SK-N-SH treated with all-trans-retinoic acid at 6 μM for 48 hours (cell line): Measurements from ENCODE around the gene TMED8.

ENCODE experiments used
- ATAC-seq: fragments of 200-7000 bp; cut with Tn5 transposase; 3 replicates; pipeline ENCODE4 v1.9.1; 2020; ENCODE audit warnings: mild to moderate bottlenecking, moderate library complexity
- ARNTL ChIP-seq: fragments of 450-650 bp; formaldehyde crosslinking; IDR thresholded peaks from 2 replicates; pipeline ENCODE4 v1.5.0; 2020; ENCODE audit warnings: low read depth, mild to moderate bottlenecking, moderate library complexity, borderline replicate concordance
- BACH2 ChIP-seq: fragments of 250-450 bp; sonication (Bioruptor Pico); IDR thresholded peaks from 2 replicates; pipeline ENCODE4 v1.9.0; 2021; ENCODE audit warnings: mild to moderate bottlenecking, borderline replicate concordance
- CSDC2 ChIP-seq: fragments of 250-450 bp; sonication (Bioruptor Pico); IDR thresholded peaks from 2 replicates; pipeline ENCODE4 v1.5.0; 2020; ENCODE audit warnings: mild to moderate bottlenecking, moderate library complexity
- ESRRG ChIP-seq: fragments of 250-450 bp; sonication (Bioruptor Pico); IDR thresholded peaks from 2 replicates; pipeline ENCODE4 v1.6.1; 2021; ENCODE audit warnings: mild to moderate bottlenecking
- GLIS3 ChIP-seq: fragments of 250-450 bp; sonication (Bioruptor Pico); IDR thresholded peaks from 2 replicates; pipeline ENCODE4 v1.5.0; 2020; ENCODE audit warnings: mild to moderate bottlenecking, moderate library complexity
- ISL1 ChIP-seq: fragments of 250-450 bp; sonication (Bioruptor Pico); IDR thresholded peaks from 2 replicates; pipeline ENCODE4 v2.1.2; 2022; ENCODE audit warnings: mild to moderate bottlenecking, moderate library complexity
- OSR1 ChIP-seq: fragments of 250-450 bp; sonication (Bioruptor Pico); IDR thresholded peaks from 2 replicates; pipeline ENCODE4 v1.8.0; 2022; ENCODE audit warnings: moderate library complexity, mild to moderate bottlenecking, inconsistent platforms
- PPARA ChIP-seq: fragments of 250-450 bp; sonication (Bioruptor Pico); IDR thresholded peaks from 2 replicates; pipeline ENCODE4 v1.5.0; 2020; ENCODE audit warnings: mild to moderate bottlenecking, borderline replicate concordance
- RARB ChIP-seq: fragments of 250-450 bp; sonication (Bioruptor Pico); IDR thresholded peaks from 2 replicates; pipeline ENCODE4 v1.8.0; 2021; ENCODE audit warnings: mild to moderate bottlenecking, moderate library complexity
- SNAI2 ChIP-seq: fragments of 250-450 bp; sonication (Bioruptor Pico); IDR thresholded peaks from 2 replicates; pipeline ENCODE4 v1.5.0; 2020; ENCODE audit warnings: mild to moderate bottlenecking, moderate library complexity
- TCF4 ChIP-seq: fragments of 250-450 bp; sonication (Bioruptor Pico); IDR thresholded peaks from 2 replicates; pipeline ENCODE4 v1.8.0; 2021; ENCODE audit warnings: mild to moderate bottlenecking, moderate library complexity, borderline replicate concordance
- TOX ChIP-seq: fragments of 250-450 bp; sonication (Bioruptor Pico); IDR thresholded peaks from 2 replicates; pipeline ENCODE4 v1.8.0; 2021; ENCODE audit warnings: mild to moderate bottlenecking, moderate library complexity, borderline replicate concordance
- ZC3H10 ChIP-seq: fragments of 250-450 bp; sonication (Bioruptor Pico); IDR thresholded peaks from 2 replicates; pipeline ENCODE4 v1.5.1; 2021; ENCODE audit warnings: mild to moderate bottlenecking, moderate library complexity
- ZFP30 ChIP-seq: fragments of 450-650 bp; formaldehyde crosslinking; IDR thresholded peaks from 2 replicates; pipeline ENCODE4 v1.5.0; 2022; ENCODE audit warnings: mild to moderate bottlenecking, moderate library complexity
- ZNF565 ChIP-seq: fragments of 450-650 bp; formaldehyde crosslinking; conservative IDR thresholded peaks from 2 replicates; pipeline ENCODE4 v1.5.0; 2020; ENCODE audit warnings: low read depth, mild to moderate bottlenecking, moderate library complexity
- ZNF70 ChIP-seq: fragments of 450-650 bp; formaldehyde crosslinking; IDR thresholded peaks from 2 replicates; pipeline ENCODE4 v1.5.0; 2020; ENCODE audit warnings: mild to moderate bottlenecking, moderate library complexity
- ZNF8 ChIP-seq: fragments of 450-650 bp; formaldehyde crosslinking; IDR thresholded peaks from 2 replicates; pipeline ENCODE4 v1.5.0; 2020; ENCODE audit warnings: mild to moderate bottlenecking, moderate library complexity
- TF ChIP-seq, protein P1 (sequence below): fragments of 250-450 bp; sonication (Bioruptor Pico); IDR thresholded peaks from 2 replicates; pipeline ENCODE4 v1.8.0; 2020; ENCODE audit warnings: mild to moderate bottlenecking, moderate library complexity, borderline replicate concordance
- TF ChIP-seq, protein P2 (sequence below): fragments of 250-450 bp; sonication (Bioruptor Pico); IDR thresholded peaks from 2 replicates; pipeline ENCODE4 v1.8.0; 2021; ENCODE audit warnings: low read depth, mild to moderate bottlenecking, moderate library complexity, borderline replicate concordance
- TF ChIP-seq, protein P3 (sequence below): fragments of 250-450 bp; sonication (Bioruptor Pico); IDR thresholded peaks from 2 replicates; pipeline ENCODE4 v1.5.1; 2021; ENCODE audit warnings: mild to moderate bottlenecking, moderate library complexity
- TF ChIP-seq, protein P4 (sequence below): fragments of 250-450 bp; sonication (Bioruptor Pico); IDR thresholded peaks from 2 replicates; pipeline ENCODE4 v1.5.0; 2020; ENCODE audit warnings: mild to moderate bottlenecking, moderate library complexity
- TF ChIP-seq, protein P5 (sequence below): fragments of 250-450 bp; sonication (Bioruptor Pico); IDR thresholded peaks from 2 replicates; pipeline ENCODE4 v1.5.1; 2020; ENCODE audit warnings: low read depth, mild to moderate bottlenecking, moderate library complexity

The TMED8 gene

DNA sequence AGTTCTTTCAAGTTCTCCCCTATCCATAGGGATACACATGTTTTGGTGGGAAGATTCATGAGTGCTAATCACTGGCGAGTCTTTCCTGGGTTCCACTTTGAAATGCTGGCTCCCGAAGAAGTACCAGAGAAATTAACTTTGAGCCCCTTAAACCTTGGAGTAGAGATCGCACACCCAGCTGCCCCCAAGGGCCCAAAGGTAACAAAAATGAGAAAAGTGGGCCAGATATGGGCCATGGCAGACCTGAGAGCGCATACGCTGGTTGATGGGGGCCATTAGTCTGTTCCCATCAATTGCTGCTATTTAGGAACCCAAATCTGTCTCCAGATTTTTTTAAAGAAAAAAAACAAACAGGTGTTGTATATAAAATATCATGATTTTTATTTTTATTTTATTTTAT is 53.9 kb downstream of the TMED8 start:
- ATAC-seq, result no peak
- TF ChIP-seq PPARA (CRISPR knock-in tag), result no peak
- no peak for TF ChIP-seq ZFP30 (CRISPR knock-in tag)
- TF ChIP-seq ZNF565 (CRISPR knock-in tag), result no peak
- no peak for TF ChIP-seq ARNTL
- TF ChIP-seq, protein P1, sequence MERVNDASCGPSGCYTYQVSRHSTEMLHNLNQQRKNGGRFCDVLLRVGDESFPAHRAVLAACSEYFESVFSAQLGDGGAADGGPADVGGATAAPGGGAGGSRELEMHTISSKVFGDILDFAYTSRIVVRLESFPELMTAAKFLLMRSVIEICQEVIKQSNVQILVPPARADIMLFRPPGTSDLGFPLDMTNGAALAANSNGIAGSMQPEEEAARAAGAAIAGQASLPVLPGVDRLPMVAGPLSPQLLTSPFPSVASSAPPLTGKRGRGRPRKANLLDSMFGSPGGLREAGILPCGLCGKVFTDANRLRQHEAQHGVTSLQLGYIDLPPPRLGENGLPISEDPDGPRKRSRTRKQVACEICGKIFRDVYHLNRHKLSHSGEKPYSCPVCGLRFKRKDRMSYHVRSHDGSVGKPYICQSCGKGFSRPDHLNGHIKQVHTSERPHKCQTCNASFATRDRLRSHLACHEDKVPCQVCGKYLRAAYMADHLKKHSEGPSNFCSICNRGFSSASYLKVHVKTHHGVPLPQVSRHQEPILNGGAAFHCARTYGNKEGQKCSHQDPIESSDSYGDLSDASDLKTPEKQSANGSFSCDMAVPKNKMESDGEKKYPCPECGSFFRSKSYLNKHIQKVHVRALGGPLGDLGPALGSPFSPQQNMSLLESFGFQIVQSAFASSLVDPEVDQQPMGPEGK (CRISPR knock-in tag), result no peak
- TF ChIP-seq GLIS3 (CRISPR knock-in tag), result no peak
- TF ChIP-seq SNAI2, result no peak
- TF ChIP-seq, protein P2, sequence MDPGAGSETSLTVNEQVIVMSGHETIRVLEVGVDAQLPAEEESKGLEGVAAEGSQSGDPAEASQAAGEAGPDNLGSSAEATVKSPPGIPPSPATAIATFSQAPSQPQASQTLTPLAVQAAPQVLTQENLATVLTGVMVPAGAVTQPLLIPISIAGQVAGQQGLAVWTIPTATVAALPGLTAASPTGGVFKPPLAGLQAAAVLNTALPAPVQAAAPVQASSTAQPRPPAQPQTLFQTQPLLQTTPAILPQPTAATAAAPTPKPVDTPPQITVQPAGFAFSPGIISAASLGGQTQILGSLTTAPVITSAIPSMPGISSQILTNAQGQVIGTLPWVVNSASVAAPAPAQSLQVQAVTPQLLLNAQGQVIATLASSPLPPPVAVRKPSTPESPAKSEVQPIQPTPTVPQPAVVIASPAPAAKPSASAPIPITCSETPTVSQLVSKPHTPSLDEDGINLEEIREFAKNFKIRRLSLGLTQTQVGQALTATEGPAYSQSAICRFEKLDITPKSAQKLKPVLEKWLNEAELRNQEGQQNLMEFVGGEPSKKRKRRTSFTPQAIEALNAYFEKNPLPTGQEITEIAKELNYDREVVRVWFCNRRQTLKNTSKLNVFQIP (CRISPR knock-in tag), result no peak
- no peak for TF ChIP-seq CSDC2 (CRISPR knock-in tag)
- TF ChIP-seq TCF4 (CRISPR knock-in tag), result no peak
- no peak for TF ChIP-seq TOX (CRISPR knock-in tag)
- TF ChIP-seq ESRRG (CRISPR knock-in tag), result no peak
- no peak for TF ChIP-seq ZC3H10 (CRISPR knock-in tag)
- no peak for TF ChIP-seq ISL1 (CRISPR knock-in tag)
- no peak for TF ChIP-seq ZNF8 (CRISPR knock-in tag)
- TF ChIP-seq RARB (CRISPR knock-in tag), result no peak
- TF ChIP-seq, protein P3, sequence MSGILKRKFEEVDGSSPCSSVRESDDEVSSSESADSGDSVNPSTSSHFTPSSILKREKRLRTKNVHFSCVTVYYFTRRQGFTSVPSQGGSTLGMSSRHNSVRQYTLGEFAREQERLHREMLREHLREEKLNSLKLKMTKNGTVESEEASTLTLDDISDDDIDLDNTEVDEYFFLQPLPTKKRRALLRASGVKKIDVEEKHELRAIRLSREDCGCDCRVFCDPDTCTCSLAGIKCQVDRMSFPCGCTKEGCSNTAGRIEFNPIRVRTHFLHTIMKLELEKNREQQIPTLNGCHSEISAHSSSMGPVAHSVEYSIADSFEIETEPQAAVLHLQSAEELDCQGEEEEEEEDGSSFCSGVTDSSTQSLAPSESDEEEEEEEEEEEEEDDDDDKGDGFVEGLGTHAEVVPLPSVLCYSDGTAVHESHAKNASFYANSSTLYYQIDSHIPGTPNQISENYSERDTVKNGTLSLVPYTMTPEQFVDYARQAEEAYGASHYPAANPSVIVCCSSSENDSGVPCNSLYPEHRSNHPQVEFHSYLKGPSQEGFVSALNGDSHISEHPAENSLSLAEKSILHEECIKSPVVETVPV (CRISPR knock-in tag), result no peak
- no peak for TF ChIP-seq OSR1
- TF ChIP-seq, protein P4, sequence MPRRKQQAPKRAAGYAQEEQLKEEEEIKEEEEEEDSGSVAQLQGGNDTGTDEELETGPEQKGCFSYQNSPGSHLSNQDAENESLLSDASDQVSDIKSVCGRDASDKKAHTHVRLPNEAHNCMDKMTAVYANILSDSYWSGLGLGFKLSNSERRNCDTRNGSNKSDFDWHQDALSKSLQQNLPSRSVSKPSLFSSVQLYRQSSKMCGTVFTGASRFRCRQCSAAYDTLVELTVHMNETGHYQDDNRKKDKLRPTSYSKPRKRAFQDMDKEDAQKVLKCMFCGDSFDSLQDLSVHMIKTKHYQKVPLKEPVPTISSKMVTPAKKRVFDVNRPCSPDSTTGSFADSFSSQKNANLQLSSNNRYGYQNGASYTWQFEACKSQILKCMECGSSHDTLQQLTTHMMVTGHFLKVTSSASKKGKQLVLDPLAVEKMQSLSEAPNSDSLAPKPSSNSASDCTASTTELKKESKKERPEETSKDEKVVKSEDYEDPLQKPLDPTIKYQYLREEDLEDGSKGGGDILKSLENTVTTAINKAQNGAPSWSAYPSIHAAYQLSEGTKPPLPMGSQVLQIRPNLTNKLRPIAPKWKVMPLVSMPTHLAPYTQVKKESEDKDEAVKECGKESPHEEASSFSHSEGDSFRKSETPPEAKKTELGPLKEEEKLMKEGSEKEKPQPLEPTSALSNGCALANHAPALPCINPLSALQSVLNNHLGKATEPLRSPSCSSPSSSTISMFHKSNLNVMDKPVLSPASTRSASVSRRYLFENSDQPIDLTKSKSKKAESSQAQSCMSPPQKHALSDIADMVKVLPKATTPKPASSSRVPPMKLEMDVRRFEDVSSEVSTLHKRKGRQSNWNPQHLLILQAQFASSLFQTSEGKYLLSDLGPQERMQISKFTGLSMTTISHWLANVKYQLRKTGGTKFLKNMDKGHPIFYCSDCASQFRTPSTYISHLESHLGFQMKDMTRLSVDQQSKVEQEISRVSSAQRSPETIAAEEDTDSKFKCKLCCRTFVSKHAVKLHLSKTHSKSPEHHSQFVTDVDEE, result no peak
- TF ChIP-seq ZNF70 (CRISPR knock-in tag), result no peak
- TF ChIP-seq, all 23 proteins: peak for 0

DNA sequence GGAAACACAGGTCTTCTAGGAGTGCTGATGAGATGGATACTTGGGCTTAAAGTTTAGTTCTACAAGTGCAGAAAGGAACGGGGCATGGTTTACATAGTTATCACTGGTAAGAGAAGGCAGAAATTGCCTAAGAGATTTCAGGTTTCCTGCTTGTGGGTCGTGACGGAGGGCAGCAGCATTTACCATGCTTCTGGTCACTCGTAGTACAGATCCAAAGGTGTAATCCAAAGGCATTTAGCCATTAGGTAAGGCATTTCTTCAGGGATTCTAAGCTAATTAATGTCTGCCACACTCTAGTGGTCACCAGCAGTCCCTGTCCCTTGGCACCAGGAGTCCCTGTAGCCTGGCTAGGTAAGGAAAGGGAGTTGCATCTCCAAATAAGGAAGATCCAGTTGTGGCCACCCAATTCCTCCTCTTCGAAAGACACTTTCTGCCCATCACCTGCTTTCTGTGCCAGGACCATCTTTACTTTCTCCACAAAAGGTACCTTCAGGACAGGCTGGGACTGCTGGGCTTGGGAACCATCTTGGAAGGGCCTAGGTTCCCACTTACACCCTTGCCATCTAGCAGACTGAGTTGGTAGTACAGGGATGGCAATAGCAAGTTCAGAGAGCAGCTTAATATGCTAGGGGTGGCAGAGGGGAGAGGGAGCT is 54.5 kb downstream of the TMED8 start:
- ATAC-seq, result no peak
- TF ChIP-seq ISL1 (CRISPR knock-in tag) (no peak), OSR1 (no peak), ESRRG (CRISPR knock-in tag) (no peak), ZNF565 (CRISPR knock-in tag) (no peak), PPARA (CRISPR knock-in tag) (no peak), ZFP30 (CRISPR knock-in tag) (no peak), ZNF70 (CRISPR knock-in tag) (no peak), ARNTL (no peak), TOX (CRISPR knock-in tag) (no peak), BACH2 (CRISPR knock-in tag) (no peak), RARB (CRISPR knock-in tag) (no peak), ZC3H10 (CRISPR knock-in tag) (no peak), TCF4 (CRISPR knock-in tag) (no peak), GLIS3 (CRISPR knock-in tag) (no peak)
- TF ChIP-seq, protein P3 (CRISPR knock-in tag), result no peak
- TF ChIP-seq, protein P2 (CRISPR knock-in tag), result no peak
- TF ChIP-seq, protein P1 (CRISPR knock-in tag), result no peak
- TF ChIP-seq, protein P5, sequence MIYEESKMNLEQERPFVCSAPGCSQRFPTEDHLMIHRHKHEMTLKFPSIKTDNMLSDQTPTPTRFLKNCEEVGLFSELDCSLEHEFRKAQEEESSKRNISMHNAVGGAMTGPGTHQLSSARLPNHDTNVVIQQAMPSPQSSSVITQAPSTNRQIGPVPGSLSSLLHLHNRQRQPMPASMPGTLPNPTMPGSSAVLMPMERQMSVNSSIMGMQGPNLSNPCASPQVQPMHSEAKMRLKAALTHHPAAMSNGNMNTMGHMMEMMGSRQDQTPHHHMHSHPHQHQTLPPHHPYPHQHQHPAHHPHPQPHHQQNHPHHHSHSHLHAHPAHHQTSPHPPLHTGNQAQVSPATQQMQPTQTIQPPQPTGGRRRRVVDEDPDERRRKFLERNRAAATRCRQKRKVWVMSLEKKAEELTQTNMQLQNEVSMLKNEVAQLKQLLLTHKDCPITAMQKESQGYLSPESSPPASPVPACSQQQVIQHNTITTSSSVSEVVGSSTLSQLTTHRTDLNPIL (CRISPR knock-in tag), result no peak
